NCI-H2171 (cell line): ENCODE data around the gene CCDC187.
A peak's percentile ranks its signal among the peaks of the same experiment; 100 is the strongest.

Experiments
- DNase-seq: peaks from one replicate; lab custom pipeline; 2025; lab: John Stamatoyannopoulos, UW

Gene CCDC187

GRCh38 chr9:136252846-136253245, 51.0 kb downstream of the CCDC187 start:
- no peak for DNase-seq

DNA sequence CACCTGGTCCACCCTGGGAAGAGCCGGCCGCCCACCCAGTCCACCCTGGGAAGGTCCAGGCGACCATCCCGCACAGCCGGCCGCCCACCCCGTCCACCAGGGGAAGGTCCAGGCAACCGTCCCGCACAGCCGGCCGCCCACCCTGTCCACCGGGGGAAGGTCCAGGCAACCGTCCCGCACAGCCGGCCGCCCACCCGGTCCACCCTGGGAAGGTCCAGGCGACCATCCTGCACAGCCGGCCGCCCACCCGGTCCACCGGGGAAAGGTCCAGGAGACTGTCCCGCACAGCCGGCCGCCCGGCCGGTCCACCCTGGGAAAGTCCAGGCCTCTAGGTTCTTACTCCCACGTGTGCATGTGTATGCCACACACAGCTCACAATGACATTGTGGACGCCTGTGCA, 51.6 kb downstream of the CCDC187 start:
- DNase-seq: no peak

- no peak for DNase-seq
These were observed 52.4 kb downstream of the CCDC187 start for GRCh38 chr9:136251264-136252115.

- no peak for DNase-seq
These were observed 53.2 kb downstream of the CCDC187 start for GRCh38 chr9:136250676-136251075.

- DNase-seq: peak; percentile 84
These were observed 53.9 kb downstream of the CCDC187 start for GRCh38 chr9:136249877-136250559.

GRCh38 chr9:136248951-136249876, 54.7 kb downstream of the CCDC187 start:
- DNase-seq: no peak

DNA sequence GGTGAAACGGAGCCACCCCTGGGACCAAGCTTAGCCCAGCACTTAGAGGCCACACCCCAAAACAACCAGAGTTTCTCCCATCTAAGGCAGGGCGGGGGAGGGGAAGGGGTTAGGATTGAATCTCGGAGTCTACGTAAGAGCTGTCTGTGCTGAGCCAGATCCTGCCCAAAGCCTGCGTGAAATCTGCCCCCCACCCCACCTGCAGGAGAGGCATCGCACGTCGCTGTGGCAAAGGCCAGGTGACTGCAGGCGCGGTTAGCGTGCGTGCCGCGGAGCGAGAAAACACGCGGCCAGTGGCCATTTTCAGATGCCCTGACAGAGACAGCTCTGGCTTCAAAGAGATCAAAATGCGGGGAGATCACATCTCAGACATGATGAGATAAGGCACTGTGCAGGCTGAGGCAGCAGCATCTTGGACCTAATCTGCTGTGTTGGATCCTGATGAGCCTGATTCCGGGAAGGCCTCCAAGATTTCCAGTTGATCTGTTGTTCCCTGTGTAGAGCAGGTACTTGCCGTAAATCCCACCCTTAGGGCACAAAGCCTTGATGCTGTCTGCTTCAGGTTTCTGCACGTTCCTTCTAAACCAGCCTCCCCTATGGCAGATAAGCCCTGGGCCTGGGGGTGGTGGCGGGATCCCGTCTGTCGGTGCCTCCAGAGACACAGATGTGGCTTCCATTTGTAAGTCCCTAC, 55.8 kb downstream of the CCDC187 start:
- DNase-seq: no peak

DNA sequence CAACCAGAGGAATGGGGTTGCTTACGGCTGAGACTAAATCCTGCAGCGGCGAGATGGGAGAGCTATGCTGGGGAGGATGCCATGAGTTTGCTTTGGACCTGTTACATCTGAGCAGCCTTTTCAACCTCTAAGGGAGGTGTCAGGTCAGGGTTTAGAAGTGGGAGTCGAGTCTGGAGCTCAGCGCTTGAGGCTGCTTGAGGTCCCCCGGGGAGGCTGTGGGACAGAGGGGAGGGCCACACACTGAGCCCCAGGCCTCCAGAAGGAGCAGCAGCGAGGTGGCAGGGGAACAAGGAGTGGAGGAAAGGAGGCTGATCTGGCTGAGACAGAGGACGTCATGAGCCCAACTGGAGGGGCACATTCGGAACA, 56.4 kb downstream of the CCDC187 start:
- DNase-seq: no peak

DNA sequence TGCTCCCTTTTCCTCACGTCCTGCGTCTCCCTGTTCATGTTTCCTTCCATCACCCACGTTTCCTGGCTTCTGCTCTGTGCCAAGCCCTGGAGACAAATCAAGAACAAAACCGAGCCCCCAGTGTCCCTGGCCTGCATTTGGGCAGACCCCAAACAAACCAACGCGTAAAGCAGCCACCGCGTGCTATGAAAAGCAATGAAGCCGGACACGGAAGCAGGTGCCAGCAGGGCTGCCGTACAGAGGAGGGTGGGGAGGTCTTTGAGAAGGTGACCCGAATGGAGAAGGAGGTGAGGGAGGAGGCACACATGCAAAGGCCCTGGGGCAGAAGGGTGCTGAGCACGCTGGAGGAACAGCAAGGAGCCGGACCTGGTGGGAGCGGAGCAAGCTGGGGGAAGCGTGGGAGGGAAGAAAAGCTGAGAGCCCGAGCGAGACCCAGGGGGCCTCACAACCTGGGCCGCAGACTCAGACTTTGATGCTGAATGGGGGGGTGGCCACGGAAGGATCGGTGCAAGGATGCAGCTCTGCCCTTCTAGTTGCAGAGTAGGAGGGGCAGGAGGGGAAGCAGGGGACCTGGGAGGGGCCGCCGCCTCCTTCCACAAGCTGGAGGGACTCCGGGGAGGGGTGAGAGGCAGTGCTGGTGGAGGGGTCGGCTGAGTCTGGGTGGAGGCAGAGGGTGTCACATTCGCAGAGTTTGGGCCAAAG, 56.9 kb downstream of the CCDC187 start:
- no peak for DNase-seq

- DNase-seq: peak; percentile 93
These were observed 58.4 kb downstream of the CCDC187 start, which contains the start of gene QSOX2 for GRCh38 chr9:136245219-136246150. TSS of gene QSOX2 (minus strand) at chr9:136245812. CDS start at chr9:136245803, 9 bp downstream.

- DNase-seq: no peak
These were observed 59.0 kb downstream of the CCDC187 start for GRCh38 chr9:136244969-136245218.

DNA sequence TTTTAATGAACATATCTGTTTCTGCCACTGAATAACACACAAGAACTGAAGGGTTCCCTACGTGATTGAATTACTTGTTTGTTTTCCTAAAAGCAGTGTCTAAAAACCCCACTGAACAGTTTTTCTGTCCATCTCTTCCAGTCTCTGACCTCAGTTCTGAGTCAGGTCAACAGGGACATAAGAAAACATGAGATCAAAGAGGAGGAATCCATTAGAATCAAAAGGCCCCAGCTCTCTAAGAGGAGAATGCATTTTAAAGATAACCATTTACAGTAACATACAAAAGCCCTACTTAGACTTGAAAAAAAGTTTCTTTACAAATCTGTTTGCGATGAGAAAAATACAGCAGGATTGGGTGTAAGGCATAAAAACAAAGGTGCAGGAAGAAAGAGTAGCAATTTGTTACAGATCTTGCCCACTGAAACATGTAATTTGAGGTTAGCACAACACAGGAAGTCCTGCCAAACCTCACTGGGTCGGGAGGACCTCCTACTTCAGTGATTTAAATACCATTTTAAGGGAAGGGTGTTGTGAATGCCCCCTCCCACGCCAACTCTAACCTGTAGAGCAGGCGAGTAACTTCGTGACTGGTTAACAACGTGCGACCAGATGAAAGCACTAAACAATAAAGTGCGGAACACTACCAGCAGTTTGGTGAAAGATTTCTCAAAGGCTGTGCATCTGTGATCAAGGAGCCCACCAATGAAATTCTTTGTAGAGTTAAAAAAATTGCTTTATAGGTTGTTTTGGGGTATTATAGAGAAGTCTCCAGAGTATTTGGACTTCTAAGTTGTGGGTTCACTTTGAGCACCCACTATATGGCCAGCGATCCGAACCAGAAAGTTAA, 59.5 kb downstream of the CCDC187 start:
- no peak for DNase-seq

- no peak for DNase-seq
These were observed 60.3 kb downstream of the CCDC187 start for GRCh38 chr9:136243631-136244030.

DNA sequence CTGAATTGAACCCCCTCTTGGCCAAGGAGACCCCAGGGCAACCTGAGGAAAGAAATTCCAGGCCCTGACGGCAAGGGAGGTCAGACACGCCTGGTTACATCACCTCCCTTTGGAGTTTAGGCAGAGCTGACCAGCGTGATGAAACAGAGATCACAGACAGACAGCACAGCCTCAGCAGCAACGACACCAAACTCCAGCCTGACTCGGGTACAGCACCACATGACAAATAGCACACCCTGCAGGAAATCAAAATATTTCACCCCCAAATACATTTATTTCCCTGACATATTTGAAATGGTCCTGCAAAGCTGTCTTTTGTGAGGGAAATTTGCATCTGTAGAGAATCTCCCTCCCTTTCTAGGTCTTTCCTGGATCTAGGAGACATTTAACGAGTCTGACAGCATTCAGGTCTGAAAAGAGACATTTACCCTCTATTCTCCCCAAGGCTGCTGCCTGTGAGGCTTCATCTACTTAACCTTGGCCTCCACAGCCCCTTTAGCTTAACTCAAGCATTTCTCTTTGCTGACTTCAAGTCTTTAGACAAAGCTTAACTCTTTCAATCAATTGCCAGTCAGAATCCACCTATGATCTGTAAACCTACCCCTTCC, 60.9 kb downstream of the CCDC187 start:
- DNase-seq: no peak

GRCh38 chr9:136242248-136242647, 61.6 kb downstream of the CCDC187 start:
- no peak for DNase-seq

GRCh38 chr9:136241542-136241941, 62.4 kb downstream of the CCDC187 start:
- no peak for DNase-seq

- DNase-seq: no peak
These were observed 63.0 kb downstream of the CCDC187 start for GRCh38 chr9:136240941-136241340.

- DNase-seq: no peak
These were observed 63.9 kb downstream of the CCDC187 start for GRCh38 chr9:136239983-136240330.
